Lower leg skin (tissue), 4 donors: Measurements from ENCODE around the gene L3MBTL1. TPM values are rescaled to one million over a fixed set of nuclear protein-coding genes. Genes with fewer than 3 reads are reported as not detected.

Source experiments
- DNase-seq, 2 donors: peaks; one replicate each; pipeline ENCODE4 v3.0.0-alpha.2; 2019; ENCODE audit warnings: low spot score in 2 of 2
- H3K4me3 ChIP-seq: fragments of 200-600 bp; sonication (generic); 2 replicates; pipeline ENCODE4 v1.5.1; 2017; ENCODE audit warnings: mild to moderate bottlenecking, low read depth; ENCODE audit not compliant: poor library complexity, severe bottlenecking
- POLR2A ChIP-seq, 2 donors: fragments of 450-650 bp; IDR thresholded peaks; one replicate each; pipeline ENCODE4 v1.6.1; 2016 to 2017; ENCODE audit warnings: antibody characterized with exemption in 2 of 2, mild to moderate bottlenecking in 1 of 2, moderate library complexity in 1 of 2
- WGBS, 2 donors: methylation state at CpG; one replicate each; pipeline ENCODE4 v1.1.5; 2018; 5-methylcytosine and 5-hydroxymethylcytosine counted together
- intact Hi-C: fragments of 100-400 bp; cut with DNase I; formaldehyde crosslinking; loops from one replicate; pipeline ENCODE4 v1.15.0; 2023; ENCODE audit warnings: low total_unique reads
- total RNA-seq, 4 donors: library from RNA; depleted of rRNA; stranded (reverse); fragments of >200 nt; gene quantifications; one replicate each; pipeline ENCODE4 v1.1.0, GENCODE V29; 2016
- TF ChIP-seq, protein P1 (sequence below), 3 donors: fragments of 450-650 bp; IDR thresholded peaks; one replicate each; pipeline ENCODE4 v1.5.1; 2016; ENCODE audit warnings: antibody characterized with exemption in 3 of 3, mild to moderate bottlenecking in 3 of 3, moderate library complexity in 2 of 3

Gene L3MBTL1
- total RNA-seq, 4 donors from 2014 or later = 5.2 to 23.2 (median 9.7) TPM

DNA sequence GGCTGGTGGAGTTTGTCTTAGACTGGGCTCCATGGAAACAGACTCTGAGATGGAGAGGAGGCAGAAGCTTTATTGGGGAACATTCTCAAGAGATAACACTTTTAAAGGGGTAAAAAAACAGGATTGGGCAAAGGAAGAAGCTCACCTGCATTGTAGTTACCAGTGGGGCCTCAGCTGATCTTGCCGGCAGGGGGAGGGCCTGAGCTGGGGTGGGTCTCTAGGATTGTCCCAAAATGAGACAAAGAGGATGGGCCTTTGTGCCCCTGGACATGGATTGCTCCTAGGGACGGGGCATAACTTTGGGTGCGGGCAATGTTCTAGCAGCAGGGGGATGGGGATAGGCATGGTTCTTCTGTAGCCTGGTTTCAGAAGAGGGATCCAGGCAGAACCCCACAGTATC is 63.8 kb downstream of the L3MBTL1 start:
- intact Hi-C loops = no loop called here
- WGBS, 2 donors = 94 to 98% methylated on average over 3 of the region's 3 CpGs
- DNase-seq = no peak
- no peak for TF ChIP-seq POLR2A (IDR thresholded peaks at IDR 0.05)
- TF ChIP-seq, protein P1, sequence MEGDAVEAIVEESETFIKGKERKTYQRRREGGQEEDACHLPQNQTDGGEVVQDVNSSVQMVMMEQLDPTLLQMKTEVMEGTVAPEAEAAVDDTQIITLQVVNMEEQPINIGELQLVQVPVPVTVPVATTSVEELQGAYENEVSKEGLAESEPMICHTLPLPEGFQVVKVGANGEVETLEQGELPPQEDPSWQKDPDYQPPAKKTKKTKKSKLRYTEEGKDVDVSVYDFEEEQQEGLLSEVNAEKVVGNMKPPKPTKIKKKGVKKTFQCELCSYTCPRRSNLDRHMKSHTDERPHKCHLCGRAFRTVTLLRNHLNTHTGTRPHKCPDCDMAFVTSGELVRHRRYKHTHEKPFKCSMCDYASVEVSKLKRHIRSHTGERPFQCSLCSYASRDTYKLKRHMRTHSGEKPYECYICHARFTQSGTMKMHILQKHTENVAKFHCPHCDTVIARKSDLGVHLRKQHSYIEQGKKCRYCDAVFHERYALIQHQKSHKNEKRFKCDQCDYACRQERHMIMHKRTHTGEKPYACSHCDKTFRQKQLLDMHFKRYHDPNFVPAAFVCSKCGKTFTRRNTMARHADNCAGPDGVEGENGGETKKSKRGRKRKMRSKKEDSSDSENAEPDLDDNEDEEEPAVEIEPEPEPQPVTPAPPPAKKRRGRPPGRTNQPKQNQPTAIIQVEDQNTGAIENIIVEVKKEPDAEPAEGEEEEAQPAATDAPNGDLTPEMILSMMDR (IDR thresholded peaks at IDR 0.05) = no peak
- no peak overlapping the region for H3K4me3 ChIP-seq

DNA sequence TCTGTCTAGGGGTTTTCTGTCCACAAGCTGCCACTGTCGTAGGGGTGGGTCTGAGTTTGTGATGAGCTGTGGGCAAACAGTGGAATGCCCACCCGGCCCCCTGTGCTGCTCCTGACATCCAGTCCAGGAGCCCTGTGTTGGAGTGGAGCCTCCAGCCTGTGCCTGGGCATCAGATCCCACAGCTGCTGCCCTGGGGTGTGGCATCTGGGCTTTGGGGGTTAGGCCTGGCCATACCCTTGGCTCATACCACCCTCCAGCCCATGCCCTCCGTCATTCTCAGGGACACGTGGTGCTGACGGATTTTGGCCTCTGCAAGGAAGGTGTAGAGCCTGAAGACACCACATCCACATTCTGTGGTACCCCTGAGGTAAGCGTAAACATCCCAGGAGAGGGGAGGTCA is 64.3 kb downstream of the L3MBTL1 start:
- intact Hi-C loops = no loop called here

DNA sequence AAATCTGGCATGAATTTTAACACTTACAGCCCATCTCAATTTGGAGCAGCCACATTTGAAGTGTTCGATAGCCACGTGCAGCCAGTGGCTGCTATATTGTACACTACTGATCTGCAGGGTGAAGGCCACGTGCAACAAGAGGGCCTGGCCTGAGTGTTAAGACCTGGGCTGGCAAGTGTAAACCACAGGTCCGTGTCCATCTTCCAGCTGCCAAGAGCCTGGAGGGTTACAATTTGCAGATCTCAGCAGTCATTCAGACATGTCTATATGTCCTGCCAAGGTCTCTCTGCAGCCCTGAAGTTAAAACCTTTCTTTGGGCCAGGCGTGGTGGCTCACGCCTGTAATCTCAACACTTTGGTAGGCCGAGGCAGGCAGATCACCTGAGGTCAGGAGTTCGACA is 65.4 kb downstream of the L3MBTL1 start:
- no peak overlapping the region for H3K4me3 ChIP-seq
- TF ChIP-seq, protein P1 (IDR thresholded peaks at IDR 0.05) = no peak
- TF ChIP-seq POLR2A (IDR thresholded peaks at IDR 0.05) = no peak
- WGBS, 2 donors = 87 to 89% methylated on average over 7 to 8 of the region's 8 CpGs
- DNase-seq = no peak
- intact Hi-C loops = no loop called here

More for the DNA sequence above, 64.3 kb downstream of the L3MBTL1 start:
- H3K4me3 ChIP-seq = no peak overlapping the region
- DNase-seq = no peak
- WGBS, 2 donors = 82 to 88% methylated on average over 6 of the region's 6 CpGs
- TF ChIP-seq, protein P1 (IDR thresholded peaks at IDR 0.05) = no peak
- no peak for TF ChIP-seq POLR2A (IDR thresholded peaks at IDR 0.05)

DNA sequence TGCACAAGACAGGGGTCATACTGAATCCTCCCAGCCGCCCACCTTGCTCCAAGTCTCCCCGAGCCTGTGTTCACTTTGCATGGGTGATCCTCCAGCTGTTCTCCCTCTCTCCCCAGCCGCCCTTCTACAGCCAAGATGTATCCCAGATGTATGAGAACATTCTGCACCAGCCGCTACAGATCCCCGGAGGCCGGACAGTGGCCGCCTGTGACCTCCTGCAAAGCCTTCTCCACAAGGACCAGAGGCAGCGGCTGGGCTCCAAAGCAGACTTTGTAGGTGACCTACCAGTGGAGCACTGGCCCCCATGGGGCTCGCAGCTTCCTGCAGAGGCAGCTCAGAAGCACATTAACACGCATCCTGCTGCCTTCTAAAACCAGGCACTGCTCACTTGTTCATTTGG is 68.6 kb downstream of the L3MBTL1 start:
- TF ChIP-seq, protein P1 (IDR thresholded peaks at IDR 0.05) = no peak
- DNase-seq = no peak
- no peak overlapping the region for H3K4me3 ChIP-seq
- intact Hi-C loops = no loop called here
- 73 to 84% methylated on average over 10 of the region's 10 CpGs for WGBS, 2 donors

DNA sequence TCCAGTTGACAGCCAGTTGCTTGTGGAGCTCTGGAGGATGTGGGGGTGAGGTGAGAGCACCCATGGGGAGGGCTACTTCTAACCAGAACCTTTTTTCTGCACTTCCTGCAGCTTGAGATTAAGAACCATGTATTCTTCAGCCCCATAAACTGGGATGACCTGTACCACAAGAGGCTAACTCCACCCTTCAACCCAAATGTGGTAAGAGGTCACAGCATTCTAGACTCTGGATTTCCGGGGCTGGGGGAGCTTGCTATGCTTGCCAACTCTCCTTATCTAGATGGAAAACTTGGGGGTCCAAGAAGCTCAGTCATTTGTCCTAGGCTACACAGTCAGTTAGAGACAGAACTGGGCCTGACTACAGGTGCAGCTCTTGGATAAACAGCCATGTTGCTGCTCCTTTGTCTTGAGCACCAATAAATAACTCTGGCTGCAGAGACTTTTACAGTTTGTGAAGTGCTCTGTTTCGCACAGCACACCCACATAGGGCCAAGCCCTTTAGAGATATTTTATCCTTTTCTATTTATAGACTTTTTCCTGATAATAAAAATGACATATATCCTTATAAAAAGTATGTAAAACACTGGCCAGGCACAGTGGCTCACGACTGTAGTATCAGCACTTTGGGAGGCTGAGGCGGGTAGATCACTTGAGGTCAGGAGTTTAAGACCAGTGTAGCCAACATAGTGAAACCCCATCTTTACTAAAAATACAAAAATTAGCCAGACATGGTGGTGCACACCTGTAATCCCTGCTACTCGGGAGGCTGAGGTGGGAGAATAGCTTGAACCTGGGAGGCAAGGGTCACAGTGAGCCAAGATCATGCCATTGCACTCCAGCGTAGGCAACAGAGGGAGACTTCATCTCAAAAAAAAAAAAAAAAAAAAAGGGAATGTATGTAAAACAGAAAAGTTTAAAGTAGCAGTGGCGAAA is 72.6 kb downstream of the L3MBTL1 start:
- no peak overlapping the region for H3K4me3 ChIP-seq
- 71 to 78% methylated on average over 7 of the region's 7 CpGs for WGBS, 2 donors
- no peak for DNase-seq
- intact Hi-C loops = no loop called here
- TF ChIP-seq, protein P1 (IDR thresholded peaks at IDR 0.05) = no peak
- no peak for TF ChIP-seq POLR2A (IDR thresholded peaks at IDR 0.05)
